Measurements from ENCODE around the gene DUS3L. TPM values are rescaled to one million over a fixed set of nuclear protein-coding genes. Genes with fewer than 3 reads are reported as not detected.

Gene DUS3L
- total RNA-seq, 1 experiment from 2014 or later: 75.4 TPM

- no TSS peak for BruUV-seq (replicated peaks)
Observed at GRCh38 chr19:5824751-5825150, 33.8 kb upstream of the DUS3L start.

GRCh38 chr19:5823579-5824281, 32.8 kb upstream of the DUS3L start:
- no TSS peak for BruUV-seq (replicated peaks)
- DNase-seq: peak; percentile 74 to 75
- H3K9me3 Mint-ChIP-seq (ENCODE audit: unreplicated experiment): no peaks in the 10 kb centered on the region
- H3K4me1 Mint-ChIP-seq (ENCODE audit: low read depth, unreplicated experiment): peaks cover 7% of the 10 kb centered on the region
- no peaks in the 10 kb centered on the region for H3K27me3 Mint-ChIP-seq (ENCODE audit: insufficient read depth, unreplicated experiment)
- TF ChIP-seq CTCF (IDR thresholded peaks at IDR 0.05; ENCODE audit: insufficient read depth in 1 of 2, low read depth in 1 of 2, low read length in 1 of 2, severe bottlenecking in 1 of 2, unreplicated experiment in 1 of 2): peak; percentile 29 to 61
- H3K36me3 Mint-ChIP-seq (ENCODE audit: insufficient read depth, unreplicated experiment): peaks cover 10% of the 10 kb centered on the region
- H3K4me3 ChIP-seq (ENCODE audit: low read depth, low read length): no peak overlapping the region
- no peak overlapping the region for H3K27ac Mint-ChIP-seq (ENCODE audit: unreplicated experiment)
- H3K4me1 ChIP-seq: peaks cover 5% of the 10 kb centered on the region; the same call in 1 of the 2 replicates
- ChIA-PET CTCF (interaction anchor here (1.9 kb wide), 1 partner anchor 20 kb away, joined by 6 read pairs; no protein-coding TSS in a partner anchor), POLR2A (no interaction called here)
- H3K36me3 ChIP-seq (ENCODE audit: control insufficient read depth, insufficient read depth, low read length): no peaks in the 10 kb centered on the region
- no peaks in the 10 kb centered on the region for H3K27me3 ChIP-seq (replicated peaks; ENCODE audit: control insufficient read depth, insufficient read depth, low read length)
- no peaks in the 10 kb centered on the region for H3K9me3 ChIP-seq
- intact Hi-C loops (cut with micrococcal nuclease; ENCODE audit: unreplicated experiment): loop anchor here (1.0 kb wide), 1 partner anchor 19 kb away; no protein-coding TSS in a partner anchor
- no peak overlapping the region for H3K4me3 Mint-ChIP-seq (ENCODE audit: unreplicated experiment)

More at GRCh38 chr19:5824751-5825150, 33.8 kb upstream of the DUS3L start:
- H3K27ac Mint-ChIP-seq (ENCODE audit: unreplicated experiment): no peak overlapping the region
- H3K27me3 ChIP-seq (replicated peaks; ENCODE audit: control insufficient read depth, insufficient read depth, low read length): no peaks in the 10 kb centered on the region
- DNase-seq: no peak
- TF ChIP-seq CTCF (IDR thresholded peaks at IDR 0.05; ENCODE audit: insufficient read depth in 1 of 2, low read depth in 1 of 2, low read length in 1 of 2, severe bottlenecking in 1 of 2, unreplicated experiment in 1 of 2): no peak
- no peaks in the 10 kb centered on the region for H3K36me3 ChIP-seq (ENCODE audit: control insufficient read depth, insufficient read depth, low read length)
- H3K4me3 ChIP-seq (ENCODE audit: low read depth, low read length): no peak overlapping the region
- H3K27me3 Mint-ChIP-seq (ENCODE audit: insufficient read depth, unreplicated experiment): no peaks in the 10 kb centered on the region
- peaks cover 7% of the 10 kb centered on the region for H3K4me1 Mint-ChIP-seq (ENCODE audit: low read depth, unreplicated experiment)
- intact Hi-C loops (cut with micrococcal nuclease; ENCODE audit: unreplicated experiment): loop anchor here (5.0 kb wide), 1 partner anchor 78 kb away; the partner anchor contains the start of genes NDUFA11 and VMAC
- no peak overlapping the region for H3K4me3 Mint-ChIP-seq (ENCODE audit: unreplicated experiment)
- ChIA-PET POLR2A (no interaction called here), CTCF (interaction anchor here (1.9 kb wide), 1 partner anchor 21 kb away, joined by 6 read pairs; no protein-coding TSS in a partner anchor)
- no peaks in the 10 kb centered on the region for H3K9me3 Mint-ChIP-seq (ENCODE audit: unreplicated experiment)
- peaks cover 12% of the 10 kb centered on the region for H3K36me3 Mint-ChIP-seq (ENCODE audit: insufficient read depth, unreplicated experiment)
- no peaks in the 10 kb centered on the region for H3K9me3 ChIP-seq
- H3K4me1 ChIP-seq: peaks cover 5% of the 10 kb centered on the region; the same call in 1 of the 2 replicates

- H3K4me1 ChIP-seq: peaks cover 4% of the 10 kb centered on the region; the same call in 1 of the 2 replicates
- ChIA-PET CTCF (interaction anchor here (1.1 kb wide), 1 partner anchor 18 kb away, joined by 8 read pairs; no protein-coding TSS in a partner anchor), POLR2A (no interaction called here)
- H3K27me3 ChIP-seq (replicated peaks; ENCODE audit: control insufficient read depth, insufficient read depth, low read length): no peaks in the 10 kb centered on the region
- Mint-ChIP-seq H3K4me1 (ENCODE audit: low read depth, unreplicated experiment) (peaks cover 5% of the 10 kb centered on the region), H3K27me3 (ENCODE audit: insufficient read depth, unreplicated experiment) (no peaks in the 10 kb centered on the region), H3K9me3 (ENCODE audit: unreplicated experiment) (no peaks in the 10 kb centered on the region), H3K4me3 (ENCODE audit: unreplicated experiment) (no peak overlapping the region), H3K27ac (ENCODE audit: unreplicated experiment) (no peak overlapping the region), H3K36me3 (ENCODE audit: insufficient read depth, unreplicated experiment) (no peaks in the 10 kb centered on the region)
- intact Hi-C loops (cut with micrococcal nuclease; ENCODE audit: unreplicated experiment): no loop called here
- no peaks in the 10 kb centered on the region for H3K9me3 ChIP-seq
- H3K36me3 ChIP-seq (ENCODE audit: control insufficient read depth, insufficient read depth, low read length): no peaks in the 10 kb centered on the region
- BruUV-seq (replicated peaks): no TSS peak
- no peak overlapping the region for H3K4me3 ChIP-seq (ENCODE audit: low read depth, low read length)
- no peak for DNase-seq
- TF ChIP-seq CTCF (IDR thresholded peaks at IDR 0.05; ENCODE audit: insufficient read depth in 1 of 2, low read depth in 1 of 2, low read length in 1 of 2, severe bottlenecking in 1 of 2, unreplicated experiment in 1 of 2): no peak
Observed at GRCh38 chr19:5822181-5822844, 31.4 kb upstream of the DUS3L start.

Data from Caco-2 (cell line).